Measurements from ENCODE around the gene BCAP29. TPM values are rescaled to one million over a fixed set of nuclear protein-coding genes. Genes with fewer than 3 reads are reported as not detected.

Gene BCAP29
- total RNA-seq, 1 donor = 187 TPM

DNA sequence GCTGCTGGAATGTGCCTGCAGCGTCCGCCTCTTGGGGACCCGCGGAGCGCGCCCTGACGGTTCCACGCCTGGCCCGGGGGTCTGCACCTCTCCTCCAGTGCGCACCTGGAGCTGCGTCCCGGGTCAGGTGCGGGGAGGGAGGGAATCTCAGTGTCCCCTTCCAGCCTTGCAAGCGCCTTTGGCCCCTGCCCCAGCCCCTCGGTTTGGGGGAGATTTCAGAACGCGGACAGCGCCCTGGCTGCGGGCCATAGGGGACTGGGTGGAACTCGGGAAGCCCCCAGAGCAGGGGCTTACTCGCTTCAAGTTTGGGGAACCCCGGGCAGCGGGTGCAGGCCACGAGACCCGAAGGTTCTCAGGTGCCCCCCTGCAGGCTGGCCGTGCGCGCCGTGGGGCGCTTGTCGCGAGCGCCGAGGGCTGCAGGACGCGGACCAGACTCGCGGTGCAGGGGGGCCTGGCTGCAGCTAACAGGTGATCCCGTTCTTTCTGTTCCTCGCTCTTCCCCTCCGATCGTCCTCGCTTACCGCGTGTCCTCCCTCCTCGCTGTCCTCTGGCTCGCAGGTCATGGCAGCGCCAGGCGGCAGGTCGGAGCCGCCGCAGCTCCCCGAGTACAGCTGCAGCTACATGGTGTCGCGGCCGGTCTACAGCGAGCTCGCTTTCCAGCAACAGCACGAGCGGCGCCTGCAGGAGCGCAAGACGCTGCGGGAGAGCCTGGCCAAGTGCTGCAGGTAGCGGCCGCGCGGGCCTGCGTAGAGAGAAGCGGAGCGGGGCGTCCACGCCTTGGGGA lies 81.2 kb downstream of the BCAP29 start:
- H3K4me3 ChIP-seq (ENCODE audit: low read depth, low read length) = peak overlapping the region; percentile 68
- TF ChIP-seq, protein P1, sequence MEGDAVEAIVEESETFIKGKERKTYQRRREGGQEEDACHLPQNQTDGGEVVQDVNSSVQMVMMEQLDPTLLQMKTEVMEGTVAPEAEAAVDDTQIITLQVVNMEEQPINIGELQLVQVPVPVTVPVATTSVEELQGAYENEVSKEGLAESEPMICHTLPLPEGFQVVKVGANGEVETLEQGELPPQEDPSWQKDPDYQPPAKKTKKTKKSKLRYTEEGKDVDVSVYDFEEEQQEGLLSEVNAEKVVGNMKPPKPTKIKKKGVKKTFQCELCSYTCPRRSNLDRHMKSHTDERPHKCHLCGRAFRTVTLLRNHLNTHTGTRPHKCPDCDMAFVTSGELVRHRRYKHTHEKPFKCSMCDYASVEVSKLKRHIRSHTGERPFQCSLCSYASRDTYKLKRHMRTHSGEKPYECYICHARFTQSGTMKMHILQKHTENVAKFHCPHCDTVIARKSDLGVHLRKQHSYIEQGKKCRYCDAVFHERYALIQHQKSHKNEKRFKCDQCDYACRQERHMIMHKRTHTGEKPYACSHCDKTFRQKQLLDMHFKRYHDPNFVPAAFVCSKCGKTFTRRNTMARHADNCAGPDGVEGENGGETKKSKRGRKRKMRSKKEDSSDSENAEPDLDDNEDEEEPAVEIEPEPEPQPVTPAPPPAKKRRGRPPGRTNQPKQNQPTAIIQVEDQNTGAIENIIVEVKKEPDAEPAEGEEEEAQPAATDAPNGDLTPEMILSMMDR (IDR thresholded peaks at IDR 0.05; ENCODE audit: insufficient read depth, low read length) = peak; percentile 10
- DNase-seq (ENCODE audit: low read depth) = peak; percentile 35

DNA sequence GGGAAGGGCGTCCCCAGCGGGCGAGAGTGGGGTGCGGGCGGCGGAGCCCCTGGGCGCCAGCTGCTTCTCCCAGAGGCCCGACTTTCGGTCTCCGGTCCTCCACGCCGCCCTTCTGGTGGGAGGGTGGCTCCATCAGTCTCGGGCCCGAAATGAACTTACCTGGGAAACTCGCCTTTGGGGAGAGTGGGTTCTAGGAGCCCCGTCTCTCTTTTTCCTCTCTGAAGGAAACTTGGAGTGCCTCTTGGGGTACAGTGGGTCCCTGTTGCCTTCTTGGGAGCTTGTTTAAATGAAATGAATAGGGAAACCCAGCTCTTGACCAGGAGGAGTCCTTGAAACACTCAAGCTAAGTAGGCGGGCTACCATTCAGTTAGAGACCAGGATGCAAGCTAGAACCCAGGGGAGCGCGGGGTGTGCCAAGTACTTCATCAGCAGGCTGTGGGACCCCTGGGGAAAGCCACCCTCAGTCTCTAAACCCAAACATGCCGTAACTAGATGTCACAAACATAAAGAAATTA lies 81.9 kb downstream of the BCAP29 start:
- H3K4me3 ChIP-seq (ENCODE audit: low read depth, low read length) = peak overlapping the region; percentile 68
- no peak for DNase-seq (ENCODE audit: low read depth)
- TF ChIP-seq, protein P1 (IDR thresholded peaks at IDR 0.05; ENCODE audit: insufficient read depth, low read length) = no peak

DNA sequence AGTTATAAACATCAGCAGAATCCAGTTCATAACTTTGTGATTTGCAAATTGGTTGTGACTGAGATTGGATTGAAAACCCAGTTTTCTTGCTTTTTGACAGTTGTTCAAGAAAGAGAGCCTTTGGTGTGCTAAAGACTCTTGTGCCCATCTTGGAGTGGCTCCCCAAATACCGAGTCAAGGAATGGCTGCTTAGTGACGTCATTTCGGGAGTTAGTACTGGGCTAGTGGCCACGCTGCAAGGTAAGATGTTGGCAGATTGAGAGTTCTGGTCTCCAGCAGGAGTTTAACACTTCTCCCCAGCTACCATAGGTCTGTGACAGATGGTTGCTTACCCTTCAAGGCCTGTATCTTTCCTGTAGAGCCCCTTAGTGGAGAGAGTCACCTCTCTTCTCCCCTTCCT lies 83.2 kb downstream of the BCAP29 start:
- no peak overlapping the region for H3K4me3 ChIP-seq (ENCODE audit: low read depth, low read length)
- TF ChIP-seq, protein P1 (IDR thresholded peaks at IDR 0.05; ENCODE audit: insufficient read depth, low read length) = no peak
- no peak for DNase-seq (ENCODE audit: low read depth)

DNA sequence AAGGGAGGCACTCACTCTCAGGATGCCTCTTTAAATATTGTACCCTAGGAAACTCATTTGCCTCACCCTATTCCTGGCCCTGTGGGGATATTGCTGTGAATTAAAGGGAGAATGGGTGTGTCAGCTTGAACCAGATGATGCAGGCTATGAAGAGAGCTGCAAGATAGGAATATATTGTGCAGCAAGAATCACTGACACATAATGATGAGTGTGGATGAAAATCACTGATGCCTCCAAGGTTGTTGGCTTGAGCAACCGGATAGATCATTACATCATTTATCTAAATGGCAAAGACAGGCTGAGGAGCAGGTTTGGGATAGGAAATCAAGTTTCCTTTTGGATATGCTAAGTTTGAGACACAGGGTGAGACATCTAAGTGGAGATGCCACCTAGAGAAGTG lies 86.7 kb downstream of the BCAP29 start:
- DNase-seq (ENCODE audit: low read depth) = peak; percentile 39
- no peak overlapping the region for H3K4me3 ChIP-seq (ENCODE audit: low read depth, low read length)
- TF ChIP-seq, protein P1 (IDR thresholded peaks at IDR 0.05; ENCODE audit: insufficient read depth, low read length) = no peak

DNA sequence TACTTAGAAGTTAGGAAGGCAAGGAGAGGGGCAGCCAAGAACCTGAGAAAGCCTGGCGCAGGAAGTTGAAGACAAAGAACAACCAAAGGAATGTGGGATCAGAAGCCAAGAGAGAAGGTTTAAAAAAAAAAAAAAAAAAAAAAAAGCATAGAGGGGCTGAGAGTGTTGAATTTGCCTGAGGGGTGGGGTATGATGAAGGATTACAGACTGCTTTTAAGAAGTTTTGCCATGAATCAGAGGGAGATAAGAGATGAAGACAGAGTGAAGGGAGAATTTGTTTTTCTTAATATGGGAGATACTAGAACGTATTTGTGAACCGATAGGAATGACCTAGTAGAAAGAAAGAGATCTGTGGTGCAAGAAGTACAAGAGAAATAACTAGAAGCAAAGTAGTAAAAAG lies 87.3 kb downstream of the BCAP29 start:
- TF ChIP-seq, protein P1 (IDR thresholded peaks at IDR 0.05; ENCODE audit: insufficient read depth, low read length) = no peak
- H3K4me3 ChIP-seq (ENCODE audit: low read depth, low read length) = no peak overlapping the region
- DNase-seq (ENCODE audit: low read depth) = peak; percentile 77

DNA sequence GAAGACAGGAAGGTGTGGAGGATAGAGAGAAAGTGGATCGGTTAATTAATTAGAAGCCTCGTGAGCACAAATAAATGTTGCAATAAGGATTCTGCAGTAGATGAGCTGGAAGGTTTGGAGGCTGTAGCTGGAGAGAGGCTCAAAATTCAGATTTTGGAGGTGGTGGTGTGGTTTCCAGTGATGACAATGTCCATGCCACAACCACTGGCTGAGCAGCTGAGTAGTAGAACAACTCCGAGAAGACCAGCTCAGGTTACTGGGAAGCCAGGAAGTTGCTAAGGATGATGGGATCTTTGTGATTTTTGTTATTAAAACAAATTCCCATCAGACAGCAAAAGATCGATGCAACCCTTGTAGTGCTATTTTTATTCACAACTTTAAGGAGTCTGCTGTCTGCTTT lies 88.2 kb downstream of the BCAP29 start:
- TF ChIP-seq, protein P1 (IDR thresholded peaks at IDR 0.05; ENCODE audit: insufficient read depth, low read length) = no peak
- no peak for DNase-seq (ENCODE audit: low read depth)
- no peak overlapping the region for H3K4me3 ChIP-seq (ENCODE audit: low read depth, low read length)

Small RNA genes lying within 50 kb of the gene (small RNA-seq; reads per million reads assigned to genes)
- gene BANF1P5 = not detected
- gene RF01233 = not detected

Other genes with a start within 250 kb of the BCAP29 start
- gene GPR22, start 110.2 kb upstream of the BCAP29 start, total RNA-seq (ENCODE audit: low replicate concordance) = not detected in 2 replicates
- gene COG5, start 16.3 kb upstream of the BCAP29 start, total RNA-seq (ENCODE audit: low replicate concordance) = 53.1 and 53.8 TPM in 2 replicates
- gene DUS4L, start 16.3 kb upstream of the BCAP29 start, total RNA-seq (ENCODE audit: low replicate concordance) = 8.5 and 9.3 TPM in 2 replicates
- 0.65 and 1.8 TPM in 2 replicates for gene SLC26A4, start 80.6 kb downstream of the BCAP29 start, total RNA-seq (ENCODE audit: low replicate concordance)
- 32.0 and 32.6 TPM in 2 replicates for gene CBLL1, start 163.9 kb downstream of the BCAP29 start, total RNA-seq (ENCODE audit: low replicate concordance)
- gene SLC26A3, start 223.0 kb downstream of the BCAP29 start, total RNA-seq (ENCODE audit: low replicate concordance) = not detected in 2 replicates